ENCODE data around the gene FBXL5.

DNA sequence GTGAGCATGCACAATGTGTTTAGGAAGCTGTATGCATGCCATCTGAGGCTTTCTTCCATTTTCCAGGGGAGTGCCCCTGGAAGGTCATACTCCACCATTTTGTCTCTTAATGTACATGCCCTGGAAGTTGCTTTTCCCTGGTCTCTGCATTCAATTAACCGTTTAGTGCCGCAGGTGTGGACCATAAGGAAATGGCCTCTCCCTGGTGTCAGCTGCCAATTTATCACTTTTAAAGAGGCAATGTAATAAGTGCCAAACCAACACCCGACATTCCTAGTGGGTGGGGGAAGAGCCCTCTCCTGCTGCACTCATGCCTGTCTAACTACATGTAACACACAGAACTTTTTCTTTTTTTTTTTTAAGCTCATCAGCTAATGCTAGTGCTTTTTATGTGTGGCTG lies 40.6 kb upstream of the FBXL5 start:
- TF ChIP-seq, protein P1, sequence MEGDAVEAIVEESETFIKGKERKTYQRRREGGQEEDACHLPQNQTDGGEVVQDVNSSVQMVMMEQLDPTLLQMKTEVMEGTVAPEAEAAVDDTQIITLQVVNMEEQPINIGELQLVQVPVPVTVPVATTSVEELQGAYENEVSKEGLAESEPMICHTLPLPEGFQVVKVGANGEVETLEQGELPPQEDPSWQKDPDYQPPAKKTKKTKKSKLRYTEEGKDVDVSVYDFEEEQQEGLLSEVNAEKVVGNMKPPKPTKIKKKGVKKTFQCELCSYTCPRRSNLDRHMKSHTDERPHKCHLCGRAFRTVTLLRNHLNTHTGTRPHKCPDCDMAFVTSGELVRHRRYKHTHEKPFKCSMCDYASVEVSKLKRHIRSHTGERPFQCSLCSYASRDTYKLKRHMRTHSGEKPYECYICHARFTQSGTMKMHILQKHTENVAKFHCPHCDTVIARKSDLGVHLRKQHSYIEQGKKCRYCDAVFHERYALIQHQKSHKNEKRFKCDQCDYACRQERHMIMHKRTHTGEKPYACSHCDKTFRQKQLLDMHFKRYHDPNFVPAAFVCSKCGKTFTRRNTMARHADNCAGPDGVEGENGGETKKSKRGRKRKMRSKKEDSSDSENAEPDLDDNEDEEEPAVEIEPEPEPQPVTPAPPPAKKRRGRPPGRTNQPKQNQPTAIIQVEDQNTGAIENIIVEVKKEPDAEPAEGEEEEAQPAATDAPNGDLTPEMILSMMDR (IDR thresholded peaks at IDR 0.05), result no peak
- TF ChIP-seq POLR2A (IDR thresholded peaks at IDR 0.05), result no peak

Measured in Peyer's patch (tissue), 4 donors.